CD4-positive, alpha-beta T cell treated with Interleukin-15 for 1 hour (primary cell): ENCODE results near the gene AMOTL2.

Source experiments
- DNase-seq: peaks from one replicate; pipeline ENCODE4 v3.0.0-alpha.2; 2020

Gene AMOTL2

GRCh38 chr3:134330883-134331810 lies 43.1 kb downstream of the AMOTL2 start:
- DNase-seq = no peak

- DNase-seq = no peak
Observed at GRCh38 chr3:134328846-134329245, 45.4 kb downstream of the AMOTL2 start.

GRCh38 chr3:134328147-134328591 lies 46.1 kb downstream of the AMOTL2 start:
- no peak for DNase-seq

GRCh38 chr3:134327594-134327975 lies 46.7 kb downstream of the AMOTL2 start:
- DNase-seq = no peak

- no peak for DNase-seq
Observed at GRCh38 chr3:134326760-134327593, 47.3 kb downstream of the AMOTL2 start.

GRCh38 chr3:134326126-134326525 lies 48.1 kb downstream of the AMOTL2 start:
- no peak for DNase-seq

GRCh38 chr3:134325706-134326105 lies 48.5 kb downstream of the AMOTL2 start:
- no peak for DNase-seq

GRCh38 chr3:134325061-134325705 lies 49.1 kb downstream of the AMOTL2 start:
- no peak for DNase-seq

- DNase-seq = no peak
Observed at GRCh38 chr3:134323966-134324962, 50.0 kb downstream of the AMOTL2 start.

GRCh38 chr3:134322286-134322685 lies 52.0 kb downstream of the AMOTL2 start:
- DNase-seq = no peak

GRCh38 chr3:134320749-134321148 lies 53.5 kb downstream of the AMOTL2 start:
- no peak for DNase-seq

- DNase-seq = no peak
Observed at GRCh38 chr3:134319931-134320330, 54.3 kb downstream of the AMOTL2 start.

- DNase-seq = no peak
Observed at GRCh38 chr3:134318166-134318565, 56.1 kb downstream of the AMOTL2 start.

- DNase-seq = no peak
Observed at GRCh38 chr3:134317106-134317947, 56.9 kb downstream of the AMOTL2 start.

GRCh38 chr3:134315286-134316106 lies 58.8 kb downstream of the AMOTL2 start:
- no peak for DNase-seq

GRCh38 chr3:134314588-134315285 lies 59.5 kb downstream of the AMOTL2 start:
- no peak for DNase-seq

- no peak for DNase-seq
Observed at GRCh38 chr3:134313847-134314587, 60.2 kb downstream of the AMOTL2 start.
